ENCODE results near the gene PNP.

- TF ChIP-seq CTCF (IDR thresholded peaks at IDR 0.05; ENCODE audit: poor library complexity) (no peak), EZH2 (IDR thresholded peaks at IDR 0.05; ENCODE audit: borderline replicate concordance) (no peak)
Observed at GRCh38 chr14:20499881-20500280, 30.7 kb downstream of the PNP start.
